HEK293 (cell line): ENCODE measurements around the gene ASXL1.
A peak's percentile ranks its signal among the peaks of the same experiment; 100 is the strongest.

Experiments used
- CTCF ChIA-PET: fragments of 350-600 bp; formaldehyde crosslinking; extraction: SDS; loops from one replicate; lab custom pipeline; 2021; ENCODE audit warnings: antibody characterized with exemption; lab: Yijun Ruan, JAX
- POLR2A ChIA-PET: fragments of 300-600 bp; formaldehyde crosslinking; extraction: SDS; loops from one replicate; lab custom pipeline; 2020; ENCODE audit warnings: antibody characterized with exemption, inconsistent platforms; lab: Yijun Ruan, JAX
- H3K27ac ChIP-seq: fragments of 200-500 bp; sonication (Bioruptor generic); 2 replicates; pipeline ENCODE4 v1.5.1; 2014; ENCODE audit warnings: low read depth, low read length, control low read depth, inconsistent platforms; ENCODE audit errors: extremely low read depth
- H3K36me3 ChIP-seq, 2 experiments: fragments of 200-500 bp in 1 of 2; sonication (Bioruptor generic) in 1 of 2; 1 replicate in 1 of 2; 2 replicates in 1 of 2; pipeline ENCODE4 v1.5.1; 2014 to 2017; ENCODE audit warnings: inconsistent platforms in 2 of 2, low read length in 2 of 2; ENCODE audit not compliant: control insufficient read depth in 2 of 2, insufficient read depth in 1 of 2
- H3K4me1 ChIP-seq: fragments of 200-500 bp; sonication (Bioruptor generic); 2 replicates; pipeline ENCODE4 v1.5.1; 2014; ENCODE audit warnings: mild to moderate bottlenecking, low read length, inconsistent platforms; ENCODE audit not compliant: control insufficient read depth, insufficient read depth
- H3K4me3 ChIP-seq: 2 replicates; pipeline ENCODE4 v1.5.1; 2011; ENCODE audit warnings: low read depth, mild to moderate bottlenecking, control low read depth, low read length, moderate library complexity
- H3K9me3 ChIP-seq: fragments of 200-500 bp; sonication (Bioruptor generic); 2 replicates; pipeline ENCODE4 v1.5.1; 2014; ENCODE audit warnings: low read depth, low read length, inconsistent platforms; ENCODE audit not compliant: control insufficient read depth, insufficient read depth
- HOXA7 ChIP-seq: sonication (generic); formaldehyde crosslinking; IDR thresholded peaks from 2 replicates; pipeline ENCODE4 v1.8.1; 2022; ENCODE audit warnings: missing genetic modification reagents, borderline replicate concordance
- SP2 ChIP-seq: fragments of 450-650 bp; formaldehyde crosslinking; IDR thresholded peaks from 2 replicates; pipeline ENCODE4 v1.5.1; 2016; ENCODE audit warnings: missing biosample characterization, missing genetic modification characterization
- TCF7L2 ChIP-seq: IDR thresholded peaks from 2 replicates; pipeline ENCODE4 v1.6.1; 2011; ENCODE audit warnings: low read depth, mild to moderate bottlenecking, inconsistent platforms, low read length, moderate library complexity, borderline replicate concordance
- YY1 ChIP-seq: fragments of 450-650 bp; formaldehyde crosslinking; IDR thresholded peaks from 2 replicates; pipeline ENCODE4 v1.5.1; 2018; ENCODE audit warnings: missing biosample characterization, missing genetic modification characterization
- ZNF10 ChIP-seq: fragments of 450-650 bp; formaldehyde crosslinking; IDR thresholded peaks from 2 replicates; pipeline ENCODE4 v1.5.1; 2017; ENCODE audit warnings: missing biosample characterization, missing genetic modification characterization
- ZNF184 ChIP-seq: fragments of 450-650 bp; IDR thresholded peaks from 2 replicates; pipeline ENCODE4 v1.5.1; 2018; ENCODE audit warnings: missing biosample characterization, mild to moderate bottlenecking, missing genetic modification characterization
- ZNF223 ChIP-seq: fragments of 450-650 bp; formaldehyde crosslinking; IDR thresholded peaks from 2 replicates; pipeline ENCODE4 v1.5.1; 2016; ENCODE audit warnings: missing biosample characterization, missing genetic modification characterization
- ZNF274 ChIP-seq, 2 experiments: fragments of 200-500 bp in 1 of 2; fragments of 450-650 bp in 1 of 2; sonication (Bioruptor generic) in 1 of 2; formaldehyde crosslinking in 1 of 2; IDR thresholded peaks; 2 replicates each; pipeline versions ENCODE4 v1.5.1 to v1.6.1; 2014 to 2016; ENCODE audit warnings: borderline replicate concordance in 1 of 2, inconsistent platforms in 1 of 2, low read length in 1 of 2, missing biosample characterization in 1 of 2, missing genetic modification characterization in 1 of 2
- ZNF335 ChIP-seq: fragments of 450-650 bp; formaldehyde crosslinking; conservative IDR thresholded peaks from 2 replicates; pipeline ENCODE4 v1.5.1; 2016; ENCODE audit warnings: missing biosample characterization, missing genetic modification characterization
- ZNF366 ChIP-seq: fragments of 450-650 bp; formaldehyde crosslinking; conservative IDR thresholded peaks from 2 replicates; pipeline ENCODE4 v1.5.1; 2016; ENCODE audit warnings: missing biosample characterization, missing genetic modification characterization
- ZNF473 ChIP-seq: fragments of 450-650 bp; formaldehyde crosslinking; IDR thresholded peaks from 2 replicates; pipeline ENCODE4 v1.5.1; 2017; ENCODE audit warnings: missing biosample characterization, missing genetic modification characterization
- ZNF48 ChIP-seq: fragments of 450-650 bp; formaldehyde crosslinking; IDR thresholded peaks from 2 replicates; pipeline ENCODE4 v1.5.1; 2016; ENCODE audit warnings: missing biosample characterization, missing genetic modification characterization
- ZNF514 ChIP-seq: fragments of 450-650 bp; formaldehyde crosslinking; IDR thresholded peaks from 2 replicates; pipeline ENCODE4 v1.5.1; 2016; ENCODE audit warnings: missing biosample characterization, missing genetic modification characterization
- ZNF548 ChIP-seq: fragments of 450-650 bp; formaldehyde crosslinking; IDR thresholded peaks from 2 replicates; pipeline ENCODE4 v1.5.1; 2016; ENCODE audit warnings: missing biosample characterization, missing genetic modification characterization
- ZNF558 ChIP-seq: fragments of 450-650 bp; formaldehyde crosslinking; IDR thresholded peaks from 2 replicates; pipeline ENCODE4 v1.5.1; 2016; ENCODE audit warnings: missing biosample characterization, missing genetic modification characterization
- ZNF560 ChIP-seq: fragments of 450-650 bp; formaldehyde crosslinking; IDR thresholded peaks from 2 replicates; pipeline ENCODE4 v1.5.1; 2017; ENCODE audit warnings: missing biosample characterization, missing genetic modification characterization, borderline replicate concordance
- ZNF654 ChIP-seq: fragments of 450-650 bp; formaldehyde crosslinking; IDR thresholded peaks from 2 replicates; pipeline ENCODE4 v1.5.1; 2016; ENCODE audit warnings: low read depth, missing biosample characterization, missing genetic modification characterization
- ZNF843 ChIP-seq: fragments of 450-650 bp; formaldehyde crosslinking; IDR thresholded peaks from 2 replicates; pipeline ENCODE4 v1.5.1; 2016; ENCODE audit warnings: missing biosample characterization, missing genetic modification characterization
- TF ChIP-seq, protein P1 (sequence below): fragments of 450-650 bp; formaldehyde crosslinking; IDR thresholded peaks from 2 replicates; pipeline ENCODE4 v1.5.1; 2016; ENCODE audit warnings: missing biosample characterization, missing genetic modification characterization, low read depth
- TF ChIP-seq, protein P2 (sequence below): fragments of 450-650 bp; formaldehyde crosslinking; IDR thresholded peaks from 2 replicates; pipeline ENCODE4 v1.5.1; 2016; ENCODE audit warnings: missing biosample characterization, missing genetic modification characterization
- TF ChIP-seq, protein P3 (sequence below): fragments of 450-650 bp; formaldehyde crosslinking; IDR thresholded peaks from 2 replicates; pipeline ENCODE4 v1.5.1; 2016; ENCODE audit warnings: missing biosample characterization, missing genetic modification characterization, low read depth

The ASXL1 gene

DNA sequence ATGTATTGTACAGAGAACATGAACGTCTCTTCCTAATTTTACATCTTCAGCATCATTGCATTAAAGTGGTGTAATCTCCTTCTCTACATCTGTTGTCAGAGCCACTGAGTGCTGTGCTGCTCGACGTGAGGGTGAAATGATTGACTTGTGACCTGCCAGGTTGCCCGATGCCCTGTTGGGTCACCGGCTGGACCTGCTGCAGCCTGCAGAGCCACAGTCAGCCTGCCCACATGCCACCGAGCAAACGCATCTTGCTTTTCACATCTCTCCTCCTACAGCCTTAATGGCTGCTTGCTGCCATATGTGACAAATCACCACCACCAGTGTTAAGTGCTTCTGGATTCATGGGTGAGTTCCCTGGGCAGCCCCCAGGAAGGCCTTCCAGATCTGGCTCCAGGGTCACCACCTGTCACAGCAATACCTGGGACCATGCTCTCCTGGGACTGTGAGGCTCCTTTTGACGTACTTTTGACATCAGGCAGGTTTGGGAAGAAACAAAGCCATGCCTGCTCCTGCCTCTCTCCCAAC is 80.3 kb downstream of the ASXL1 start:
- Histone ChIP-seq H3K27ac (no peak overlapping the region), H3K4me3 (no peak overlapping the region), H3K4me1 (no peaks in the 10 kb centered on the region), H3K36me3 (peaks cover 5 to 70% of the 10 kb centered on the region in 2 experiments; a peak in 2 of 3 replicates), H3K9me3 (no peaks in the 10 kb centered on the region)
- POLR2A ChIA-PET: no interaction called here
- TF ChIP-seq ZNF514 (tag by site-specific recombination) (no peak), ZNF223 (tag by site-specific recombination) (no peak), ZNF10 (tag by site-specific recombination) (no peak), ZNF548 (tag by site-specific recombination) (no peak), YY1 (tag by site-specific recombination) (no peak), ZNF366 (tag by site-specific recombination) (no peak), ZNF558 (tag by site-specific recombination) (no peak), ZNF48 (no peak), ZNF560 (no peak), ZNF184 (tag by site-specific recombination) (no peak), TCF7L2 (no peak), SP2 (no peak), ZNF274 (IDR thresholded peaks at IDR 0.05; ENCODE audit: low read length) (no peak), ZNF274 (tag by site-specific recombination; IDR thresholded peaks at IDR 0.05; ENCODE audit: borderline replicate concordance) (no peak), ZNF473 (tag by site-specific recombination) (no peak), ZNF843 (no peak)
- TF ChIP-seq, protein P1, sequence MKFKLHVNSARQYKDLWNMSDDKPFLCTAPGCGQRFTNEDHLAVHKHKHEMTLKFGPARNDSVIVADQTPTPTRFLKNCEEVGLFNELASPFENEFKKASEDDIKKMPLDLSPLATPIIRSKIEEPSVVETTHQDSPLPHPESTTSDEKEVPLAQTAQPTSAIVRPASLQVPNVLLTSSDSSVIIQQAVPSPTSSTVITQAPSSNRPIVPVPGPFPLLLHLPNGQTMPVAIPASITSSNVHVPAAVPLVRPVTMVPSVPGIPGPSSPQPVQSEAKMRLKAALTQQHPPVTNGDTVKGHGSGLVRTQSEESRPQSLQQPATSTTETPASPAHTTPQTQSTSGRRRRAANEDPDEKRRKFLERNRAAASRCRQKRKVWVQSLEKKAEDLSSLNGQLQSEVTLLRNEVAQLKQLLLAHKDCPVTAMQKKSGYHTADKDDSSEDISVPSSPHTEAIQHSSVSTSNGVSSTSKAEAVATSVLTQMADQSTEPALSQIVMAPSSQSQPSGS (tag by site-specific recombination): no peak
- TF ChIP-seq, protein P2, sequence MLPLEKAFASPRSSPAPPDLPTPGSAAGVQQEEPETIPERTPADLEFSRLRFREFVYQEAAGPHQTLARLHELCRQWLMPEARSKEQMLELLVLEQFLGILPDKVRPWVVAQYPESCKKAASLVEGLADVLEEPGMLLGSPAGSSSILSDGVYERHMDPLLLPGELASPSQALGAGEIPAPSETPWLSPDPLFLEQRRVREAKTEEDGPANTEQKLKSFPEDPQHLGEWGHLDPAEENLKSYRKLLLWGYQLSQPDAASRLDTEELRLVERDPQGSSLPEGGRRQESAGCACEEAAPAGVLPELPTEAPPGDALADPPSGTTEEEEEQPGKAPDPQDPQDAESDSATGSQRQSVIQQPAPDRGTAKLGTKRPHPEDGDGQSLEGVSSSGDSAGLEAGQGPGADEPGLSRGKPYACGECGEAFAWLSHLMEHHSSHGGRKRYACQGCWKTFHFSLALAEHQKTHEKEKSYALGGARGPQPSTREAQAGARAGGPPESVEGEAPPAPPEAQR (tag by site-specific recombination): no peak
- TF ChIP-seq, protein P3, sequence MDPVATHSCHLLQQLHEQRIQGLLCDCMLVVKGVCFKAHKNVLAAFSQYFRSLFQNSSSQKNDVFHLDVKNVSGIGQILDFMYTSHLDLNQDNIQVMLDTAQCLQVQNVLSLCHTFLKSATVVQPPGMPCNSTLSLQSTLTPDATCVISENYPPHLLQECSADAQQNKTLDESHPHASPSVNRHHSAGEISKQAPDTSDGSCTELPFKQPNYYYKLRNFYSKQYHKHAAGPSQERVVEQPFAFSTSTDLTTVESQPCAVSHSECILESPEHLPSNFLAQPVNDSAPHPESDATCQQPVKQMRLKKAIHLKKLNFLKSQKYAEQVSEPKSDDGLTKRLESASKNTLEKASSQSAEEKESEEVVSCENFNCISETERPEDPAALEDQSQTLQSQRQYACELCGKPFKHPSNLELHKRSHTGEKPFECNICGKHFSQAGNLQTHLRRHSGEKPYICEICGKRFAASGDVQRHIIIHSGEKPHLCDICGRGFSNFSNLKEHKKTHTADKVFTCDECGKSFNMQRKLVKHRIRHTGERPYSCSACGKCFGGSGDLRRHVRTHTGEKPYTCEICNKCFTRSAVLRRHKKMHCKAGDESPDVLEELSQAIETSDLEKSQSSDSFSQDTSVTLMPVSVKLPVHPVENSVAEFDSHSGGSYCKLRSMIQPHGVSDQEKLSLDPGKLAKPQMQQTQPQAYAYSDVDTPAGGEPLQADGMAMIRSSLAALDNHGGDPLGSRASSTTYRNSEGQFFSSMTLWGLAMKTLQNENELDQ (tag by site-specific recombination): no peak
- CTCF ChIA-PET: no interaction called here

DNA sequence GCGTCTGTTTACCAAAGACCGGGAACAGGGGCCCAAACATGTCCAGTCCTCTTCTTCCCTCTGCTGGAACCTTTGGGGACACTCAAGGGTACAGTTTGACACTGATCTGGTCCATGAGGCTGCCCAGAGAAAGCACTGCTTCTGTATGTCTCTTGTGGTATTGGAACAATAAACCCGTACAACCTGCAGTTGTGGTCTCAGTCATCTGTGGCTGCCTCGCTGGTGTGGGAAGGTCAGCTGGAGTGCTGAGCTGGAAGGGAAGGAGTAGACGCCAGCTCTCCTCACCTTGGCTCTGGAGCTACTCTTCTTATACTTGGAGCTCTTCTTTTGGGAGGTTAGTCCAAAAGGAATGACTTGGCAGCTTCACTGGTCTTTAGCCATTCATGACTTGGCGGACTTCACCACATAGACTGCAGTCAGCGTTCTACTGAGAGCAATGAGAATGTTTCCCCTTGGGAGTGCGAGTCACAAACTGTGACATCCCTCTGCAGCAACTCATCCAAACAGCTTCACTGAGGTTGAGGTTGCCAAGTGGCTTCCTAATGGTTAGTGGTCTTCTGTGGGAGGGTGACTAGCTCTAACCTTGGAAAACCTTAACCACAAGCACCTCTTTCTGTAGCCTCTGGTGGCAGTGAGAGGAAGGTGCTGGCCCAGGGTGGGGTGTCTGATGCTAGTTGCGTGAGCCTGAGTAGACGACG is 81.2 kb downstream of the ASXL1 start:
- Histone ChIP-seq H3K36me3 (peaks cover 5 to 67% of the 10 kb centered on the region in 2 experiments; a peak in 2 of 3 replicates), H3K9me3 (no peaks in the 10 kb centered on the region), H3K4me1 (no peaks in the 10 kb centered on the region), H3K27ac (no peak overlapping the region), H3K4me3 (no peak overlapping the region)
- CTCF ChIA-PET: interaction anchor here (1.1 kb wide), 1 partner anchor 17 kb away, joined by 3 read pairs; no protein-coding TSS in a partner anchor
- POLR2A ChIA-PET: interaction anchor here (0.5 kb wide), 1 partner anchor 322 kb away, joined by 3 read pairs; no protein-coding TSS in a partner anchor
- no peak for TF ChIP-seq ZNF335
- no peak for TF ChIP-seq HOXA7
- TF ChIP-seq ZNF654: 0 out of 2 replicates have a peak, but pooled peaks have one; percentile 14
